Measurements from ENCODE around the gene UBE2J2.
A peak's percentile ranks its signal among the peaks of the same experiment; 100 is the strongest.

UBE2J2 gene

GRCh38 chr1:1280782-1281481, 7.3 kb upstream of the UBE2J2 start:
- DNase-seq (ENCODE audit: low read depth) = no peak

- no peak for DNase-seq (ENCODE audit: low read depth)
Measured at GRCh38 chr1:1279028-1279427, 5.4 kb upstream of the UBE2J2 start.

- no peak for DNase-seq (ENCODE audit: low read depth)
Measured at GRCh38 chr1:1278620-1279019, 5.0 kb upstream of the UBE2J2 start.

- no peak for DNase-seq (ENCODE audit: low read depth)
Measured at GRCh38 chr1:1275836-1276235, 2.2 kb upstream of the UBE2J2 start.

- DNase-seq (ENCODE audit: low read depth) = no peak
Measured at GRCh38 chr1:1274931-1275431, 1.3 kb upstream of the UBE2J2 start.

GRCh38 chr1:1274299-1274930, 761 bp upstream of the UBE2J2 start:
- no peak for DNase-seq (ENCODE audit: low read depth)

- no peak for DNase-seq (ENCODE audit: low read depth)
Measured at GRCh38 chr1:1273209-1273511, 494 bp downstream of the UBE2J2 start.

GRCh38 chr1:1272341-1273208, 1.1 kb downstream of the UBE2J2 start:
- DNase-seq (ENCODE audit: low read depth) = no peak

- no peak for DNase-seq (ENCODE audit: low read depth)
Measured at GRCh38 chr1:1270813-1271212, 2.8 kb downstream of the UBE2J2 start.

GRCh38 chr1:1268284-1268682, 5.4 kb downstream of the UBE2J2 start:
- no peak for DNase-seq (ENCODE audit: low read depth)

GRCh38 chr1:1267488-1268283, 6.0 kb downstream of the UBE2J2 start:
- no peak for DNase-seq (ENCODE audit: low read depth)

GRCh38 chr1:1264868-1265272, 8.8 kb downstream of the UBE2J2 start:
- peak; percentile 96 for DNase-seq (ENCODE audit: low read depth)

- DNase-seq (ENCODE audit: low read depth) = no peak
Measured at GRCh38 chr1:1264026-1264425, 9.6 kb downstream of the UBE2J2 start.

- no peak for DNase-seq (ENCODE audit: low read depth)
Measured at GRCh38 chr1:1262758-1263157, 10.9 kb downstream of the UBE2J2 start.

- DNase-seq (ENCODE audit: low read depth) = no peak
Measured at GRCh38 chr1:1262071-1262470, 11.6 kb downstream of the UBE2J2 start.

GRCh38 chr1:1260843-1261560, 12.7 kb downstream of the UBE2J2 start:
- no peak for DNase-seq (ENCODE audit: low read depth)

GRCh38 chr1:1259951-1260600, 13.6 kb downstream of the UBE2J2 start:
- DNase-seq (ENCODE audit: low read depth) = no peak

- no peak for DNase-seq (ENCODE audit: low read depth)
Measured at GRCh38 chr1:1259540-1259939, 14.1 kb downstream of the UBE2J2 start.

- no peak for DNase-seq (ENCODE audit: low read depth)
Measured at GRCh38 chr1:1259119-1259488, 14.6 kb downstream of the UBE2J2 start.

GRCh38 chr1:1256956-1257871, 16.4 kb downstream of the UBE2J2 start:
- DNase-seq (ENCODE audit: low read depth) = no peak
